ENCODE measurements around the gene UBQLNL.

The UBQLNL gene

DNA sequence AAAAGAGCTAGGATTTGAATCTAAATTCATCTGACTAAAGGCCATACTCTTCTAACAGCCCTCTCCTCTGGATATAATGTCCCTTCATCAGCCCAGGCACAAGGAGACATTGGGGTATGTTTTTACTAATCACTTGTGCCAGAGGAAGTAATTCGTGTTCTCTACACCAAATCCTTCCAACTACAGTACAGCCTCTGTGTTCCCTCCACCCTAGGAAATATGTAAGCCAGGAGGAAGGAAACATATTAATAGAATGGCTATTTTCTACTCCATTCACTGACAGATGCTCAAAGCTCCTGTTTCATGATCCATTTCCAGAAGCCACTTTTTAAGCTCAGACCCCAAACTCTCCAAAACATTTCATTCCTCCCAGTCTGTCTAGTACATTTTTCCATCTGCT, 12.0 kb upstream of the UBQLNL start:
- no peak overlapping the region for H3K4me3 ChIP-seq (ENCODE audit: low read length)
- TF ChIP-seq, protein P1, sequence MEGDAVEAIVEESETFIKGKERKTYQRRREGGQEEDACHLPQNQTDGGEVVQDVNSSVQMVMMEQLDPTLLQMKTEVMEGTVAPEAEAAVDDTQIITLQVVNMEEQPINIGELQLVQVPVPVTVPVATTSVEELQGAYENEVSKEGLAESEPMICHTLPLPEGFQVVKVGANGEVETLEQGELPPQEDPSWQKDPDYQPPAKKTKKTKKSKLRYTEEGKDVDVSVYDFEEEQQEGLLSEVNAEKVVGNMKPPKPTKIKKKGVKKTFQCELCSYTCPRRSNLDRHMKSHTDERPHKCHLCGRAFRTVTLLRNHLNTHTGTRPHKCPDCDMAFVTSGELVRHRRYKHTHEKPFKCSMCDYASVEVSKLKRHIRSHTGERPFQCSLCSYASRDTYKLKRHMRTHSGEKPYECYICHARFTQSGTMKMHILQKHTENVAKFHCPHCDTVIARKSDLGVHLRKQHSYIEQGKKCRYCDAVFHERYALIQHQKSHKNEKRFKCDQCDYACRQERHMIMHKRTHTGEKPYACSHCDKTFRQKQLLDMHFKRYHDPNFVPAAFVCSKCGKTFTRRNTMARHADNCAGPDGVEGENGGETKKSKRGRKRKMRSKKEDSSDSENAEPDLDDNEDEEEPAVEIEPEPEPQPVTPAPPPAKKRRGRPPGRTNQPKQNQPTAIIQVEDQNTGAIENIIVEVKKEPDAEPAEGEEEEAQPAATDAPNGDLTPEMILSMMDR (conservative IDR thresholded peaks at IDR 0.05; ENCODE audit: low read length), result no peak
- DNase-seq (ENCODE audit: low read depth), result no peak

DNA sequence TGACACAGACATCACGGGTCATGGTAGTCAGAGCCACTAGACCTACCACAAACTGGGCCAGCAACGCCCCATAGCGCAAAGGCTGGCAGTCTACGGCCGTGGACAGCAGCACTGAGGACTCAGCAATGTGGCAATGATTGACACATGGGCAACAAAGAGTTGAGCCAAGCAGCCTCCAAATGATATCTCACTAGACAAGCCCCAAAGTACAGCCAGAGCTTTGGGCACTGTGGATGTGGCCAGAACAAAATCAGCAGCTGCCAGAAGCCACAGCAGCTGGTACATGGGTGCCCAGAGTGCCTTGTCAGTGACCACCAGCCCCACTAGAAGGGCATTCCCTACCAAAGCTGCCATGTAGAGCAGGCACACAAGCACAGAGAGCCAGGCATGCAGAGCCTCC, 11.2 kb upstream of the UBQLNL start:
- no peak overlapping the region for H3K4me3 ChIP-seq (ENCODE audit: low read length)
- DNase-seq (ENCODE audit: low read depth), result no peak
- TF ChIP-seq, protein P1 (conservative IDR thresholded peaks at IDR 0.05; ENCODE audit: low read length), result no peak

DNA sequence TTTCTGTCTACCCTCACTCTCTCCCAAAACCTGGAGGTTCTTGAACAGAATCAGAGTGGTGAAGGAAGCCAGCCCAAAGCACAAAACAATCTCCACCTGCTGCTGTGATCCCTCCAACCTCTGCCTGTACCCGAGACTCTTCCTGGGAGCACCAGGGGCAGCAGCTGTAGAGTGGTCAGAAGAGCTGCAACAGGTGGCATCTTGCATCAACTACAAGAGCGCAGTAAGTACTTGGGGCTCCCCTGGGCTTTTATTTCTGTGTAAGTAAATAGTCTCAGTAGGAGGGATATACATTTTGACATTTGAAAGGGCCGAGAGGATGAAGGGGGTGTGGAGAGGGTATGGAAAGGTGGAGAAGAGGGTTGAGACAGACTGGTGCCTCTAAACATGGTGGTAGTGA, 8.3 kb upstream of the UBQLNL start:
- no peak overlapping the region for H3K4me3 ChIP-seq (ENCODE audit: low read length)
- TF ChIP-seq, protein P1 (conservative IDR thresholded peaks at IDR 0.05; ENCODE audit: low read length), result no peak
- no peak for DNase-seq (ENCODE audit: low read depth)

DNA sequence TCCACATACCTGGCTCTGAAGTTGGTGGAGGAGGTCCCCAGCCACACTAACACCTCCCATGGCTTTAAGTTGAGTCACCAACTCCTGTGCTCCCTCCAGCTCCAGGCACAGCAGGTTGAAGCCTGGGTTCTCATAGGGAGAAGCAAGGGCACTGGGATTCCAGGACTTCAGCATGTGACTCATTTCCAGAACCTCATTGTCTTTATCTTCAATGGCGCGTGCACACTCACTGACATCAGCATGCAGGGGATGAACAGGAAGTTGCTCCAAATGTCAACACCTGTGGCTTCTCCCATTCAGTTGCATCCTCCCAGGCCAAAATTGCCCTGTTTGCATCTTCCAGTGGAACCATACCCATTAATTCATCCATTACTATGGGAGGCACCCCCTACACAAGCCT, 5.8 kb upstream of the UBQLNL start:
- DNase-seq (ENCODE audit: low read depth), result no peak
- no peak overlapping the region for H3K4me3 ChIP-seq (ENCODE audit: low read length)
- TF ChIP-seq, protein P1 (conservative IDR thresholded peaks at IDR 0.05; ENCODE audit: low read length), result no peak

DNA sequence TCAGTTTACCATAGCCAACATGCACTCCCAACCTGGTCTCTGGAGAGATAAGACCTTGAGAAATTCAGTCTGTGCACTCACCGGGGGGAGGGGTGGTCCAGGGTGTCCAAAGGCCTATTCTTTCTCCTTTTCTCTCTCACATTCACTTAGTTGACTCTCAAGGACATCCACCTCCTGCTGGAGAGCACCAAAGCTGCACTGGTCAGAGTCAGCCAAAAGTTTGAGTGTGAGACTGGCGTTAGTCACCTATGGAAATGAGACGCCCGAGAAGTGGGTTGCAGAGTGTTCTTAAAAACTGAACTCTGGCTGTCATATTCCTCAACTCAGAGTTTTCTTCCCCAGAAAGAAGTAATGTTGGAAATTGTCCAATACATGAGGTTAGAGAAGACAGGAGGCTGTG, 5.0 kb upstream of the UBQLNL start:
- no peak overlapping the region for H3K4me3 ChIP-seq (ENCODE audit: low read length)
- TF ChIP-seq, protein P1 (conservative IDR thresholded peaks at IDR 0.05; ENCODE audit: low read length), result no peak
- no peak for DNase-seq (ENCODE audit: low read depth)

DNA sequence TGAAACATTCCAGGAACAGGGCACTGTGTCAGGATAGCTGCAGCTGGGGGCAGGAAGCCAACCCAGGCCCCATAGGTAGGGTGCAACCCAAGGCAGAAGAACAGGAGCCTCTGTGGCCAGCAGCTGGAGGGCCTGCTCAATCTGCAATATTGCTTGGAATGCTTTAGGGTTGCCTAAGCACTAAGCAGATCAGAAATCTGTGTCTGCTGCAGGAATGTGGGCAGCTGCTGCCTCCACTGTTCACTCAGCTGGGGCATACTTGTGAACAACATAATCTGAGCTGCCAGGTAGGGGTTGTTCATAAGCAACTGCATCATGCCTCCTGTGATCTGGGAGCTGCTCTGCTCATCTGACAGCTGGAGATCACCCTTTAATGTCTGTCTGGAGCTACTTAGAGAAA, 1.7 kb downstream of the UBQLNL start:
- no peak for DNase-seq (ENCODE audit: low read depth)
- no peak overlapping the region for H3K4me3 ChIP-seq (ENCODE audit: low read length)
- TF ChIP-seq, protein P1 (conservative IDR thresholded peaks at IDR 0.05; ENCODE audit: low read length), result no peak

DNA sequence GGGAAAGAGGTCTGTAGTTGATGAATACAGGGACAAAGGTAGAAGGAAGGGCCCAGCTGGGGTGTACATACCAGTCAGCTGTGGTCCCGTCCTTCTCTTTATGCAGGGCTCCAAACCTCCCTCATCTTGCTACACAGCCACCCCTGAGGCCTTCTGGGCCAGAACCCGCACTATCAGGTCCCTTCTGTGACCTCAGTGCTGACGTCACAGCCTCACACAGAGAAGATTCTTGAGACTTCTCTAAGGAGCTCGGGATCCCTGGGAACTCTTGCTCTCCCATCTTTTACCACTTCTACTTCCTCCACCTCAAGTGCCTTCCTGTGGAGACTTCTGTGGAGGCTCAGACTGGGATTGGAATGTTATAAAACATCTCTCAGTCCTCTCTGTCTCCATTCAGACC, 6.7 kb downstream of the UBQLNL start, which contains the start of gene UBQLN3:
UBQLN3 (minus strand) TSS at position 155 of the 400 bp plus-strand sequence. CDS start 399 bp downstream, outside the sequence.
- no peak for DNase-seq (ENCODE audit: low read depth)
- H3K4me3 ChIP-seq (ENCODE audit: low read length), result no peak within 1 kb of the TSS
- TF ChIP-seq, protein P1 (conservative IDR thresholded peaks at IDR 0.05; ENCODE audit: low read length), result no peak
